Measurements from ENCODE around the gene HEATR5A.

The HEATR5A gene

GRCh38 chr14:31400031-31400638 is 20.2 kb downstream of the HEATR5A start:
- TF ChIP-seq MAX (IDR thresholded peaks at IDR 0.05) (no peak), TAF1 (IDR thresholded peaks at IDR 0.05; ENCODE audit: low read depth) (no peak), EGR1 (IDR thresholded peaks at IDR 0.05) (no peak), CREB1 (IDR thresholded peaks at IDR 0.05; ENCODE audit: low read depth) (no peak), NFIC (IDR thresholded peaks at IDR 0.05) (no peak), REST (IDR thresholded peaks at IDR 0.05; ENCODE audit: low read depth) (no peak), ZBTB7A (IDR thresholded peaks at IDR 0.05; ENCODE audit: low read depth) (no peak), RAD21 (IDR thresholded peaks at IDR 0.05; ENCODE audit: low read depth) (no peak), CEBPB (IDR thresholded peaks at IDR 0.05) (no peak), TCF12 (IDR thresholded peaks at IDR 0.05; ENCODE audit: low read depth) (no peak), YY1 (IDR thresholded peaks at IDR 0.05; ENCODE audit: low read depth) (no peak), TEAD4 (IDR thresholded peaks at IDR 0.05) (no peak), EP300 (IDR thresholded peaks at IDR 0.05; ENCODE audit: borderline replicate concordance) (no peak), FOXM1 (IDR thresholded peaks at IDR 0.05; ENCODE audit: borderline replicate concordance, low read depth) (no peak), USF1 (IDR thresholded peaks at IDR 0.05) (no peak)

GRCh38 chr14:31395572-31396205 is 24.7 kb downstream of the HEATR5A start:
- no peak for TF ChIP-seq MAX (IDR thresholded peaks at IDR 0.05)
- TF ChIP-seq ZBTB7A (IDR thresholded peaks at IDR 0.05; ENCODE audit: low read depth): no peak
- no peak for TF ChIP-seq CEBPB (IDR thresholded peaks at IDR 0.05)
- no peak for TF ChIP-seq FOXM1 (IDR thresholded peaks at IDR 0.05; ENCODE audit: borderline replicate concordance, low read depth)
- no peak for TF ChIP-seq TAF1 (IDR thresholded peaks at IDR 0.05; ENCODE audit: low read depth)
- TF ChIP-seq EP300 (IDR thresholded peaks at IDR 0.05; ENCODE audit: borderline replicate concordance): no peak
- TF ChIP-seq EGR1 (IDR thresholded peaks at IDR 0.05): no peak
- TF ChIP-seq RAD21 (IDR thresholded peaks at IDR 0.05; ENCODE audit: low read depth): no peak
- TF ChIP-seq YY1 (IDR thresholded peaks at IDR 0.05; ENCODE audit: low read depth): no peak
- no peak for TF ChIP-seq NFIC (IDR thresholded peaks at IDR 0.05)
- TF ChIP-seq TCF12 (IDR thresholded peaks at IDR 0.05; ENCODE audit: low read depth): no peak
- TF ChIP-seq CREB1 (IDR thresholded peaks at IDR 0.05; ENCODE audit: low read depth): no peak
- no peak for TF ChIP-seq TEAD4 (IDR thresholded peaks at IDR 0.05)
- TF ChIP-seq USF1 (IDR thresholded peaks at IDR 0.05): no peak
- TF ChIP-seq REST (IDR thresholded peaks at IDR 0.05; ENCODE audit: low read depth): no peak

- TF ChIP-seq TCF12 (IDR thresholded peaks at IDR 0.05; ENCODE audit: low read depth) (no peak), CEBPB (IDR thresholded peaks at IDR 0.05) (no peak), RAD21 (IDR thresholded peaks at IDR 0.05; ENCODE audit: low read depth) (no peak), TAF1 (IDR thresholded peaks at IDR 0.05; ENCODE audit: low read depth) (no peak), YY1 (IDR thresholded peaks at IDR 0.05; ENCODE audit: low read depth) (no peak), MAX (IDR thresholded peaks at IDR 0.05) (no peak), EGR1 (IDR thresholded peaks at IDR 0.05) (no peak), USF1 (IDR thresholded peaks at IDR 0.05) (no peak), REST (IDR thresholded peaks at IDR 0.05; ENCODE audit: low read depth) (no peak), TEAD4 (IDR thresholded peaks at IDR 0.05) (no peak), CREB1 (IDR thresholded peaks at IDR 0.05; ENCODE audit: low read depth) (no peak), NFIC (IDR thresholded peaks at IDR 0.05) (no peak), FOXM1 (IDR thresholded peaks at IDR 0.05; ENCODE audit: borderline replicate concordance, low read depth) (no peak), EP300 (IDR thresholded peaks at IDR 0.05; ENCODE audit: borderline replicate concordance) (no peak), ZBTB7A (IDR thresholded peaks at IDR 0.05; ENCODE audit: low read depth) (no peak)
These were observed 25.2 kb downstream of the HEATR5A start for GRCh38 chr14:31395119-31395518.

All from Ishikawa (cell line).